HCT116 (cell line): ENCODE measurements around the gene COG6. TPM values are rescaled to one million over a fixed set of nuclear protein-coding genes. Genes with fewer than 3 reads are reported as not detected.

ENCODE experiments used
- ATAC-seq: fragments of 200-7000 bp; cut with Tn5 transposase; 2 replicates; pipeline ENCODE4 v1.9.1; 2020; ENCODE audit warnings: mild to moderate bottlenecking, moderate library complexity
- BruUV-seq: library from RNA; stranded (reverse); fragments of 400-500 nt; replicated peaks from 2 replicates; lab custom pipeline; 2021; lab: Mats Ljungman, UMichigan
- CTCF ChIA-PET: fragments of 300-600 bp; sonication (Branson Sonifier 250); formaldehyde crosslinking; loops from one replicate; lab custom pipeline; 2021; ENCODE audit warnings: antibody characterized with exemption; lab: Charles Lee
- POLR2A ChIA-PET: fragments of 300-600, 350-600 bp; sonication (Branson Sonifier 250); formaldehyde crosslinking; loops from one replicate; lab custom pipeline; 2021; ENCODE audit warnings: antibody characterized with exemption; lab: Charles Lee
- RAD21 ChIA-PET, 2 experiments: fragments of 300-600 bp; sonication (Branson Sonifier 250); formaldehyde crosslinking; loops; one replicate each; lab custom pipeline; 2023; ENCODE audit warnings: low total read pairs in 2 of 2; ENCODE audit not compliant: uncharacterized antibody in 2 of 2, unreplicated experiment in 2 of 2, low non-redundant PET in 1 of 2; lab: Charles Lee
- DNase-seq: peaks from one replicate; pipeline ENCODE4 v3.0.0-alpha.2; 2010; ENCODE audit warnings: low read depth, low spot score
- H2AFZ ChIP-seq: fragments of 200-600 bp; shearing (Covaris generic), sonication (generic); 2 replicates; pipeline ENCODE4 v1.6.1; 2017; ENCODE audit warnings: low read depth, mixed run types, mixed read lengths, antibody characterized with exemption, low read length; ENCODE audit not compliant: poor library complexity, severe bottlenecking
- H3K27ac ChIP-seq: 2 replicates; pipeline ENCODE4 v1.5.1; 2012; ENCODE audit warnings: low read depth, low read length
- H3K27me3 ChIP-seq: fragments of 200-600 bp; sonication (generic); 2 replicates; pipeline ENCODE4 v1.6.1; 2016; ENCODE audit warnings: mixed run types, low read length, mixed read lengths; ENCODE audit not compliant: insufficient read depth
- H3K36me3 ChIP-seq, 2 experiments: fragments of 200-500 bp in 1 of 2; fragments of 200-600 bp in 1 of 2; sonication (Bioruptor generic) in 1 of 2; sonication (generic) in 1 of 2; 2 replicates each; pipeline versions ENCODE4 v1.5.1 to v1.6.1; 2014 to 2016; ENCODE audit warnings: low read length in 2 of 2, inconsistent platforms in 1 of 2, mixed read lengths in 1 of 2, mixed run types in 1 of 2; ENCODE audit not compliant: insufficient read depth in 2 of 2, control insufficient read depth in 1 of 2
- H3K4me1 ChIP-seq, 2 experiments: fragments of 200-600 bp in 1 of 2; sonication (generic) in 1 of 2; 2 replicates each; pipeline versions ENCODE4 v1.5.1 to v1.6.1; 2012 to 2017; ENCODE audit warnings: low read length in 2 of 2, inconsistent platforms in 1 of 2, mild to moderate bottlenecking in 1 of 2, mixed read lengths in 1 of 2, mixed run types in 1 of 2, moderate library complexity in 1 of 2; ENCODE audit not compliant: insufficient read depth in 2 of 2, control insufficient read depth in 1 of 2
- H3K4me2 ChIP-seq: fragments of 200-600 bp; sonication (generic); 2 replicates; pipeline ENCODE4 v1.6.1; 2017; ENCODE audit warnings: mixed run types, low read length, mixed read lengths
- H3K4me3 ChIP-seq, 2 experiments: fragments of 200-600 bp in 1 of 2; sonication (generic) in 1 of 2; replicated peaks in 1 of 2; 2 replicates each; pipeline ENCODE4 v1.5.1; 2011 to 2016; ENCODE audit warnings: low read length in 2 of 2, control low read depth in 1 of 2, low read depth in 1 of 2, mild to moderate bottlenecking in 1 of 2, mixed read lengths in 1 of 2, mixed run types in 1 of 2
- H3K79me2 ChIP-seq: fragments of 200-600 bp; sonication (generic); 2 replicates; pipeline ENCODE4 v1.6.1; 2017; ENCODE audit warnings: mild to moderate bottlenecking, mixed run types, low read length, moderate library complexity, mixed read lengths; ENCODE audit not compliant: insufficient read depth
- H3K9ac ChIP-seq: fragments of 200-600 bp; sonication (generic); 2 replicates; pipeline ENCODE4 v1.6.1; 2016; ENCODE audit warnings: low read length, mixed read lengths
- H3K9me2 ChIP-seq: fragments of 200-600 bp; sonication (generic), shearing (Covaris generic); 2 replicates; pipeline ENCODE4 v1.6.1; 2017; ENCODE audit warnings: mixed run types, mild to moderate bottlenecking, moderate library complexity; ENCODE audit not compliant: insufficient read depth
- H3K9me3 ChIP-seq, 2 experiments: fragments of 200-500 bp in 1 of 2; fragments of 200-600 bp in 1 of 2; sonication (Bioruptor generic) in 1 of 2; sonication (generic) in 1 of 2; 2 replicates each; pipeline ENCODE4 v1.6.1; 2014 to 2017; ENCODE audit warnings: low read length in 2 of 2, mixed read lengths in 2 of 2, inconsistent platforms in 1 of 2, low read depth in 1 of 2, mild to moderate bottlenecking in 1 of 2, mixed run types in 1 of 2, moderate library complexity in 1 of 2; ENCODE audit not compliant: control insufficient read depth in 1 of 2, insufficient read depth in 1 of 2
- H4K20me1 ChIP-seq: fragments of 200-600 bp; sonication (generic), shearing (Covaris generic); 2 replicates; pipeline ENCODE4 v1.6.1; 2017; ENCODE audit warnings: mixed run types, mild to moderate bottlenecking, moderate library complexity; ENCODE audit not compliant: insufficient read depth
- EGR1 ChIP-seq: IDR thresholded peaks from 2 replicates; pipeline ENCODE4 v1.6.1; 2012; ENCODE audit warnings: low read depth
- MAX ChIP-seq: IDR thresholded peaks from 2 replicates; pipeline ENCODE4 v1.6.1; 2012
- RAD21 ChIP-seq: IDR thresholded peaks from 2 replicates; pipeline ENCODE4 v1.6.1; 2012; ENCODE audit warnings: low read depth, mild to moderate bottlenecking
- SP1 ChIP-seq: IDR thresholded peaks from 2 replicates; pipeline ENCODE4 v1.6.1; 2012; ENCODE audit warnings: low read depth
- SRF ChIP-seq: IDR thresholded peaks from 2 replicates; pipeline ENCODE4 v1.6.1; 2012; ENCODE audit warnings: low read depth
- ZFX ChIP-seq: fragments of 450-650 bp; IDR thresholded peaks from 2 replicates; pipeline ENCODE4 v1.6.1; 2017
- ZNF274 ChIP-seq: fragments of 200-500 bp; sonication (Bioruptor generic); IDR thresholded peaks from 2 replicates; pipeline ENCODE4 v1.6.1; 2014; ENCODE audit warnings: mild to moderate bottlenecking, low read depth, low read length, inconsistent platforms
- intact Hi-C: fragments of 100-400 bp; cut with micrococcal nuclease; formaldehyde crosslinking; loops from 2 replicates; pipeline ENCODE4 v1.10.0; 2022
- total RNA-seq: library from RNA; stranded (reverse); gene quantifications from one replicate; pipeline ENCODE4 v1.2.1, GENCODE V29; 2021; ENCODE audit not compliant: unreplicated experiment

The COG6 gene
- total RNA-seq, 1 experiment from 2014 or later, result 33.6 TPM

GRCh38 chr13:39776439-39776838 lies 121.0 kb downstream of the COG6 start:
- H2AFZ ChIP-seq, result no peak overlapping the region
- CTCF ChIA-PET, result no interaction called here
- H3K9me3 ChIP-seq, result no peaks in the 10 kb centered on the region
- no peaks in the 10 kb centered on the region for H3K36me3 ChIP-seq
- no peaks in the 10 kb centered on the region for H3K79me2 ChIP-seq
- H3K27ac ChIP-seq, result no peak overlapping the region
- DNase-seq, result no peak
- H3K4me3 ChIP-seq, result no peak overlapping the region
- H3K4me2 ChIP-seq, result no peak overlapping the region
- intact Hi-C loops, result no loop called here
- ATAC-seq, result no peak
- no peaks in the 10 kb centered on the region for H4K20me1 ChIP-seq
- TF ChIP-seq SRF (no peak), EGR1 (no peak)
- TF ChIP-seq, all 23 proteins: peak for 0
- Histone ChIP-seq H3K4me1 (peaks cover 0 to 12% of the 10 kb centered on the region in 2 experiments; a peak in 2 of 4 replicates), H3K9me2 (no peaks in the 10 kb centered on the region), H3K27me3 (no peaks in the 10 kb centered on the region), H3K9ac (no peak overlapping the region)
- RAD21 ChIA-PET, result no interaction called here
- POLR2A ChIA-PET, result no interaction called here
- no TSS peak for BruUV-seq

GRCh38 chr13:39777021-39777420 lies 121.6 kb downstream of the COG6 start:
- no peak for DNase-seq

More at GRCh38 chr13:39777021-39777420, 121.6 kb downstream of the COG6 start:
- Histone ChIP-seq H3K79me2 (no peaks in the 10 kb centered on the region), H2AFZ (no peak overlapping the region), H3K36me3 (no peaks in the 10 kb centered on the region), H4K20me1 (no peaks in the 10 kb centered on the region), H3K9me2 (no peaks in the 10 kb centered on the region), H3K9me3 (no peaks in the 10 kb centered on the region), H3K27ac (no peak overlapping the region), H3K4me3 (no peak overlapping the region), H3K4me1 (peaks cover 0 to 12% of the 10 kb centered on the region in 2 experiments; a peak in 2 of 4 replicates), H3K9ac (no peak overlapping the region), H3K27me3 (no peaks in the 10 kb centered on the region), H3K4me2 (no peak overlapping the region)
- ChIA-PET CTCF (interaction anchor here (0.7 to 2.1 kb wide), 2 partner anchors 166 to 906 kb away, joined by 4 to 8 read pairs; no protein-coding TSS in a partner anchor), RAD21 (no interaction called here), POLR2A (no interaction called here)
- intact Hi-C loops, result no loop called here
- BruUV-seq, result no TSS peak
- TF ChIP-seq ZFX (no peak), RAD21 (no peak), SP1 (no peak), MAX (no peak), ZNF274 (no peak)
- no peak for ATAC-seq
